Activated T-cell treated with anti-CD3 and anti-CD28 coated beads for 24 hours (primary cell): Measurements from ENCODE around the gene FOSL2.

Experiments used
- DNase-seq: peaks from one replicate; pipeline ENCODE4 v3.0.0-alpha.2; 2020; ENCODE audit warnings: low read depth

Gene FOSL2

DNA sequence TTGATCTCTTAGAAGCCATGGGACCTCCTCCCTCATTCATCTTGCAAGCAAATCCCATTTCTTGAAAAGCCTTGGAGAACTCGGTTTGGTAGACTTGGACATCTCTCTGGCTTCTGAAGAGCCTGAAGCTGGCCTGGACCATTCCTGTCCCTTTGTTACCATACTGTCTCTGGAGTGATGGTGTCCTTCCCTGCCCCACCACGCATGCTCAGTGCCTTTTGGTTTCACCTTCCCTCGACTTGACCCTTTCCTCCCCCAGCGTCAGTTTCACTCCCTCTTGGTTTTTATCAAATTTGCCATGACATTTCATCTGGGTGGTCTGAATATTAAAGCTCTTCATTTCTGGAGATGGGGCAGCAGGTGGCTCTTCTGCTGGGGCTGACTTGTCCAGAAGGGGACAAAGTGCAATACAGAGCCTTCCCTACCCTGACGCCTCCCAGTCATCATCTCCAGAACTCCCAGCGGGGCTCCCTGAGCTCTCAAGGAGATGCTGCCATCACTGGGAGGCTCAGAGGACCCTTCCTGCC, 20.0 kb downstream of the FOSL2 start:
- DNase-seq, result no peak

DNA sequence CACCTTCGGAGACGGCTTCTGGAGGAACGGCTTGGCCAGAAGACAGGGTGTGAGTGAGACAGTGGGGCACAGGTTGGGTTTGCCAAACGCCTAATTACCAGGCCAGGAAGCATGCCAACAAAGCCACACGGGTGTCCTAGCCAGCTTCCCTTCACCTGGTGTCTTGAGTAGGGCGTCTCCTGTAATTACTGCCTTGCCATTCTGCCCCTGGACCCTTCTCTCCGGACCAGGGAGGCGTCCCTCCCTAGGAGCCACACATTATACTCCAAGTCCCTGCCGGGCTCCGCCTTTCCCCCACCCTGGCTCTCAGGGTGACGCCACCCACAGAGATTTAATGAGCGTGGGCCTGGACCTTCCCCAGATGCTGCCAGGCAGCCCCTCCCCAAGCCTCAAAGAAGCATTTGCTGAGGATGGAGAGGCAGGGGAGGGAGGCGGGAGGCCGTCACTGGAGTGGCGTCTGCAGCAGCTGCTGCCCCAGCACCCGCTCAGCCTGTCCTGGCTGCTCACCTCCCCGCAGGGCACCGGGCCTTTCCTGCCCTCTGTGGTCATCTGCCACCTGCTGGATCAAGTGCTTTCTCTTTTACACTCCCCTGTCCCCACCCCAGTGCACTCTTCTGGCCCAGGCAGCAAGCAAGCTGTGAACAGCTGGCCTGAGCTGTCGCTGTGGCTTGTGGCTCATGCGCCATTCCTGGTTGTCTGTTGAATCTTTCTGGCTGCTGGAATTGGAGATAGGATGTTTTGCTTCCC, 20.7 kb downstream of the FOSL2 start:
- DNase-seq, result no peak

DNA sequence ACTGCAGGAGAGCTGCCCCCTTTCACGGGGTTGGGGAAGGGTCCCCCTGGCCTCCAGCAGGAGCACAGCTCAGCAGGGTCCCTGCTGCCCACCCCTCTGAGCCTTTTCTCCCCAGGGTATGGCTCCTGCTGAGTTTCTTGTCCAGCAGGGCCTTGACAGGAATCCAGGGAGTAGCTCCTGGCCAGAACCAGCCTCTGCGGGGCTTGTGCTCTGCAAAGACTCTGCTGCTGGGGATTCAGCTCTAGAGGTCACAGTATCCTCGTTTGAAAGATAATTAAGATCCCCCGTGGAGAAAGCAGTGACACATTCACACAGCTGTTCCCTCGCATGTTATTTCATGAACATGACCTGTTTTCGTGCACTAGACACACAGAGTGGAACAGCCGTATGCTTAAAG, 21.2 kb downstream of the FOSL2 start:
- DNase-seq, result no peak

DNA sequence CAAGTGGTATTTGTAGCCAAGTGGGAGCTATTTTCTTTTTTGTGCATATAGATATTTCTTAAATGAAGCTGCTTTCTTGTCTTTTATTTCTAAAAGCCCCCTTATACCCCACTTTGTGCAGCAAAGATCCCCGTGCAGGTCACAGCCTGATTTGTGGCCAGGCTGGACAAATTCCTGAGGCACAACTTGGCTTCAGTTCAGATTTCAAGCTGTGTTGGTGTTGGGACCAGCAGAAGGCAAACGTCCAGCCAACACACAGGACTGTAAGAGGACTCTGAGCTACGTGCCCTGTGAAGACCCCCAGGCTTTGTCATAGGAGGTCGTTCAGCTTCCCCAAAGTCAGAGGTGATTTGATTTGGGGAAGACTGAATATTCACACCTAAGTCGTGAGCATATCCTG, 21.9 kb downstream of the FOSL2 start:
- no peak for DNase-seq

DNA sequence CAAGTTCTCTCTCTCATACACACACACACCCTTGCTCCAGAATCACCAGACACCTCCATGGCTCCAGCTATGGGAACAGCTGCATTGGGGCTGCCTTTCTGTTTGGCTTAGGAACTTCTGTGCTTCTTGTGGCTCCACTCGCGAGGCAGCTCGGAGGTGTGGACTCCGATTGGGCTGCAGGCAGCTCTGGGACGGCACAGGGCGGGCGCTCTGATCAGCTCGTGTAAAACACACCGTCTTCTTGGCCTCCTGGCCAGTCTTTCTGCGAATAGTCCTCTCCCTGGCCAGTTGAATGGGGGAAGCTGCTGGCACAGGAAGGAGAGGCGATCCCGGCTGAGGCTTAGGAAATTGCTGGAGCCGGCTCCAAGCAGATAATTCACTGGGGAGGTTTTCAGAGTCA, 22.4 kb downstream of the FOSL2 start:
- no peak for DNase-seq

DNA sequence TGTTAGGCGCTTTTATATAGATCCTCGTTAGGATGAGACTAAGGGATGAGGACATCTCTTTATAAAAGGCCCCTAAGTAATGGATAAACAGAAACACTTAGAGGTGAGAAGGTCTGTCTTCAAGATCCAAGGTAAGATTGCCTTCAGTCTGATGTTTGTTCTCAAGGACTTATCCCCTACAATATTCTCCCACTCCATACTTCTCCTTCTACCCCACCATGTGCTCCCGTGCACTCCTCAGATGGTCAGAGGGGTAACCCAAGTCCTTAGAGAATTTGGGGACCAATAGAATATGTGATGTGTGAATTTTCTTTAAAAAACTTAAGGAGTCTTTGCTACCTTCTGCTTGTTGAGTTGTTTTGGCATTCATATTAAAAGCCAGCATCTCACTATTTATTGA, 23.1 kb downstream of the FOSL2 start:
- DNase-seq, result no peak

DNA sequence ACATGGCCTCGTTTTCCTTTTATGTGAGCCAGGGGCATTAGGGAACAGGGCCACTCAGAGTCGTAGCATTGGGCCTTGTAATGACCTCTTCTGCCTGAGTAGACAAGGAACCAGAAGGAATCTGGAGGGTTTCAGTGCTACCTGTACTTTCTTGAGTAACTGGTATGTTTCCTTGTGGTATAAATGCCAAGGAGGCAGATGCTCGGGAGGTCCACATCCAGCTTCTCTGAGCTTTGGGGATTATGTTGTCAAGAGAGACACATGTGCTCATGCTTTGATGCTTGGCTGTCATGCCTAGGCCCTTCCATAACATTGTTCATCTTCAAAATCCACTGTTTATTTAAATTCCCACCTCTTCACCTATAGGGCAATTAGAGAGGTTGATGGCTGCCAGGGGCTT, 26.3 kb downstream of the FOSL2 start:
- no peak for DNase-seq

DNA sequence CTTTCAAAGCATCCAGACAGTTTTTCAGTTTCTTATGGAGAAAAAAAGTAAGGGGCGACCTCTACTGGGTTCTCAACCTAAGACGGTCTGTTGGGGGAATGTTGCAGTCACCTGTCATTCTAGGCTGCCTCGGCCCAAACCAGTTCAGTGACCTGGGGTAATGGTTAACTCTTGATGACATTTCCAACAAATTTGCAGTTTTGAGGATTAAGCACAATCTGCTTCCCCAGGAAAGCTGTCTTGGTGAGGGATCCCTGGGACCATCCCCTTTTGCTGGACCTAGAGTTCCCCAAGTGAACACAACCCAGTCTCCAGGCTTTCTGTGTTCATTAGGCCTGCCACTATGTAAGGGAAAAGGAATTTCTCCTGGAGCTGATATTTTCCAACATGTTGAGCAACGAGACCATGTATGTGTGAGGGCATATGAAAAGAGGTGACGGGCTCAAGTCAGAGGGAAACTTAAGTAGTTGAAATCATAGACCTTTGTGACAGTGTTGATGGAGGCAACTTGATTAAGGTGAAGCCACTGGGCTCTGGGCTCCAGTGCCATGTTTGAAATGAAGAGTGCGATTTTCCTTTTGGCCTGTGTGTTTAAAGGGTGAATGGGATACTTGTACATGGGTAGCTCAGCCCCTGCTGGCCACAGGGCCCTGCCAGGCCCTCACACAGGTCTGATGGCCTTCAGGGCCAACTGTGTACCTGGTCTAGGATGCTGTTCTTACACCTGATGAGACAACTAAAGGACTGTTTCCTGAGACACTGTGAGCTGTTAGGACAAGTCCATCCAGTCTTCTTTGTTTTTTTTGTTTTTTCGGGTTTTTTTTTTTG, 27.0 kb downstream of the FOSL2 start:
- no peak for DNase-seq

DNA sequence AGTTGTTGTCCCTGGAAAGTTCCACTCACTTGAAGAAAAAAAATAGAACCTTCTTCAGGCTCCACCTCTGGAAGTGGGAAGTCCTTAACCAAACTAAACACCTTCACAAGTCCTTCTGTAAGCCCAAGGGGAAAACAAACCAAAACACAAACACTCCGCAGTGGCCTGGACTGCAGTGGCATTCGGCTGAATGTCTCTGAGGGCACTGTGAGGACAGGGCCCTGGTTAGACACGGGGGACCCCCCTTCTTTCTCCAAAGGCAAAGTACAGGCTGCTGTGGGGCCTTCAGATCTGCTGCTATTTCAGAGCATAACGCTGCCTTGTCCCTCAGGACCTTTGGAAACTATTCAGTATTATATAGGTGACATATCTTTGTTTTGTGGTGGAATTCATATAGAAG, 28.1 kb downstream of the FOSL2 start:
- DNase-seq, result no peak

DNA sequence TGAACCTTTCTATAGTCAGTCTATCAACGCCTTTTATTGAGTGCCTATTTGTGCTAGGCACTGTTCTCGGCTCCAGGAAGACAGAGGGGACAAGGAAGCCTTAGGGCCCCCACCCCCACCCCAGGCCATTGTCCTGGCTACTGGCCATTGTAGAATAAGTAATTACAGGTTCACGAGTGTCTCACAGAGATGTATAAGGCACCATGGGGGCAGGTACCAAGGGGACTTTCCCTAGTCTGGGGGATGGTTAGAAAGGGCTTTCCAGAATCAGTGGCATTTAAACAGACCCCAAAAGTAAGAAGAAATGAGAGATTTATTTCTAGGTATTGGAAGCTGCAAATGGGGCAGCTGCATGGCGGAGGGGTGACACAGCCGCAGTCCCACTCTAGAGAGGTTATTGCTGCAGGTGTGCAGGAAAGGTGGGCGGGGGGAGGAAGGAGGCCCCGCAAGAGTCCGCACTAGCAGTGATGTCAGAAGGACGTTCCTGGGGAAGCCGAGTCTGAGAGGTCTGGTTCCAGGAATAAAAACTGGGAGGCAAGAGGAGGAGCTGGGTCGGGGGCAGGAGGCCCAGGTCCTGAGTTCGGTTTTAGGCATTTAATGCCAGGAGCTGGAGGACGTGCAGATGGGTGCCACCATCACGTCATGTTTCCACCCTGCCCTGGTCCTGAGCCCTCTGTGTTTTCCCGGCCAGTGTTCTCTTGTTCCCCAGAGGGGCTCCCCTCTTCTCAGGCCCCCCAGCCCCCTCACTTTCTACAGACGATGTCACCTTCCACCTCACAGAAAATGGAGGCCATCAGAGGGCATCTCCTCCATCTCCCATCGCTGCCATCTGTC, 30.5 kb downstream of the FOSL2 start:
- DNase-seq, result no peak

DNA sequence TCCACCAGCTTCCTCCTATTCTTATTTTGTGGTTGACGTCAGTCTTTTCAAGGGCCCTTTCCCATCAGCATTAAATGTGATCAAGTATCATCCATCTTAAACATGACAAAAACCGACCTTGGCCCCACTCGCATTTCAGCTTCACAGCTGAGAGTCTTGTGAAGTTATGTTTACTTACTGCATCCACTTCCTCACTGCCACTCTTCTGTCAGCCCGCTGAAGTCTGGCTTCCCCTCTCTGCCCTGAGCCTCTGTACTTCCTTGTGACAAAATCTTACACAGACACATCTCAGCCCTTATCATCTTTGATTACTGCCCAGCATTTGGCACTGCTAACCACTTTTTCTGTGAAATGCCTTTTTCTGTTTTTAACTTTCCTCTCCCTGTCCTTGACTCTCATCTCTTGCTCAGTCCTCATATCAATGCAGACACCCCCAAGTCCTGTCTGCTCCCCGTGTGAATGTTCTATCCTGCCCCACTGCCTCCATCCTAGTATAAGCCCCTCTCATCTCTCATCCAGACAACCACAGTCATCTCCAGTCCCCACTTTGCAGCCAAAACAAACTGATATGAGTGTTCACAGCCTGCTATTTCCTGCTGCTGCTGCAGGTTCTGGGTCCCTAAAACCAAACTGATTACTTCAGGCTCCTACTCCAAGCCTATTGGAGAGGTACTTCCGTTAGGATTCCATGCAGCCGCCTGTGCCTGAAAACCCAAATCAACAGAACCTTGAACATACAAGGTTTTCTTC, 31.4 kb downstream of the FOSL2 start:
- DNase-seq, result no peak

DNA sequence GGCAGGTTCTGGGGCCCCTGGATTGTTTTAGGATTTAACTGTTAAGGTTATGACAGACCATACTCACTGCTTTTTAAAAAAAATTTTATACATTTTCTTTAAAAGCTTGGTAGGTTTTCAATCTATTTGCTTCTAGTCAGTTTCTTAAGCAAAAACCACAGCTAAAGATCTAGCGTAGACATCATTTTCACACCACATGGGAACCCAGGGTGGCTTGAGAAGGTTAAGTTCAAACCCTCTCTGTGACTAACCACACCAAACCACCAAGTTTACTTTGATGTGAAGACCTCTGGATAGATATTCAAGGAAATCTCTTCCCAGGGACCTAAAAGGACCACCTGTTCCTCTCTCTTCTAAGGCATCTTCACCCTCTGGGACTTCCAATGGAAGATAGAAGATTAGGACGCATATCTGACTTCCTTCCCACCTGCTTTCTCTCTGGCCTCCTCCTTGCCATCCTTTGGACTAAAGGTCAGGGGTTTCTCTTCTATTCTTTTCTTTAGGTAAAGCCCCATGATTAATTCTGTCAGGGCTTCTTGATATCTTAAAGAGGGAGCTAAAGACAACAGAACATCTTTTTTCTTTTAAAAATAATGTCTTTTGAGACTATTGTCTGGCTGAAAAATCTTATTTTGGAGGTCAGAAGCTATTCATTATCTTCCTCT, 32.3 kb downstream of the FOSL2 start:
- no peak for DNase-seq

DNA sequence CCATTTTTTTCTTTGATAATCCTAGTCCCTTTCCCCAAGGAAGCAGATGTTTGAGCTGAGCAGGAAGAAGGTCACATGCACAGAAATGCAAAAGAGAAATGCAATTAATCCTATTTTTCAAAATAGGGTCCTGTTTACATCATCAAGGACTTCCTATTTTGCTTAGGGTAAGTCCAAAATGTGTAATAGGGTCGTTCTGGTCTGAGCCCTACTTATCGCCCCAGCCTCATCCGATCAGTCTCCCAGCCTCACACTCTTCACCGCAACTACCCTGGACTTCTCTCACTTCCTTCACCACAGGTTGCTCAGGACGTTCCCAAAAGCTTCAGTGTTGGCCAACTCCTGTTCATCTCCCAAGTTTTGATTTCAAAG, 32.8 kb downstream of the FOSL2 start:
- no peak for DNase-seq

DNA sequence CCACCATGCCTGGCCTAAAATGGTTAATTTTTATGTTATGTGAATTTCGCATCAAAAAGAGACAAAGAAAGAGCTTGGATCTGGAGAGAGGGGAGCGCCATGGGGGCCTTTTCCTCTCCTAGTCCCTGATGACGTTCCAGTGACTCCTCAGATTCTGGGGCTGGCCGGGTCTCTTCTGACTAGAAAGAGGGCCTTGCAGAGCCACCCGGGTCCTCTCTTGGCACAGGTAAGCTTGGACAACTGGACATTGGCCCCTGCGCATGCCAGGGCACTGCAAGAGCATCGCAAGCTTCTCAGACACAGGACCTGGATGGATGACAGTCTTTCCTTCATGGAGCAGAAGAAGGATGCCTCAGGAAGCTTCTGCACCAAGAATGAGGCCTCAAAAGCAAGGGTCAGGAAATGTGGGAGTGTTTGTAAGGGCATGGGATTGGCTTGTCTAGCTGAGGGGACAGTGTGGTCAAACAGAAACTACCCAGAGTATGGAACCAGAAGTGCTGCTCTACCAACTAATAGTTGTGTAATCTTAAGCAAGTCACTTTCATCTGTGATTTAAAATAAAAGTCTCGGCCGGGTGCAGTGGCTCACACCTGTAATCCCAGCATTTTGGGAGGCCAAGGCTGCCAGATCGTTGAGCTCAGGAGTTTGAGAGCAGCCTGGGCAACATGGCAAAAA, 35.2 kb downstream of the FOSL2 start:
- DNase-seq, result no peak

DNA sequence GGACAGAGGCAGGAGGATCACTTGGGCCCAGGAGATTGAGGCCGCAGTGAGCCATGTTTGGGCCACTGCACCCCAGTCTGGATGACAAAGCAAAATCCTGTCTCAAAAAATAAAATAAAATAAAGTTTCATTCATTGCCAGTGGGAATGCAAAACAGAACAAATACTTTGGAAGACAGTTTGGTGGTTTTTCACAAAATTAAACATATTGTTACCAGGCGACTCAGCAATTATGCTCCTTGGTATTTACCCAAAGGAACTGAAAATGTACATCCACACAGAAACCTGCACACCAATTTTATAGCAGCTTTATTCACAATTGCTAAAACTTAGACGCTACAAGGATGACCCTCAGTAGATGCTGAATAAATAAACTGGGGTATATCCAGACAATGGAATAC, 35.8 kb downstream of the FOSL2 start:
- DNase-seq, result no peak

DNA sequence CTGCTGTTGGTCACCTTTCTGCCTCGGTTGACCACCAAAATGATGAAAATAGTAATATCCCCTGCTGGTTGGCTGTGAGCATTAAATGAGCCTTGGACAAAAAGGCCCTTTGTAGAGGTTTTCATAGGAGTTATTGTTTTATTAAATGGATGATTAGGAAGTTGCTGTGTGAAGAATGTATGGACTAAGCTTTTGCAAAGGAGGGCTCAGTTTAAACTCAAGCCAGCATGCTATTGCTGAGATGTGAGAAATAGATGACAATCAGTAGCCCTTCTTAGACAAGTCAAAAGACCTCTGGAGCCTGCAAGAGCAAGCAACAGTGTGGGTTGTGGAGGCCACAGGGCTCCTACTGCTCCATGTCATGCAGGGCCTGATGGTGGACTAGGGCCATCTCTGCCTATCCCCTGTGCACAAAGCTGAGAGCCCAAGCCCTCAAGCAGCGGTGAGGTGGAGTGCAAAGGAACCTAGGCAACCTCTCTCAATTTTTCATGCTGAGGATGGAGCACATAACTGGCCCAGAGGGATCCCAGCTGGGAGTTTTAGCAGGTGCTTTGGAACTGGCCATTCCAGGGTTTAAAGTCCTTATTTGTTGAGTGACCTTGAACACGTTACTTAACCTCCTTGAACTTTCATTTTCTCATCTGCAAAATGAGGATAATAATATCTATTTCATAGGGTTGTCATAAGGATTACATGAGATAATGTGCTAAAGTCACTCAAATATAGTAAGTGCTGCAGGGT, 37.1 kb downstream of the FOSL2 start:
- DNase-seq, result no peak

DNA sequence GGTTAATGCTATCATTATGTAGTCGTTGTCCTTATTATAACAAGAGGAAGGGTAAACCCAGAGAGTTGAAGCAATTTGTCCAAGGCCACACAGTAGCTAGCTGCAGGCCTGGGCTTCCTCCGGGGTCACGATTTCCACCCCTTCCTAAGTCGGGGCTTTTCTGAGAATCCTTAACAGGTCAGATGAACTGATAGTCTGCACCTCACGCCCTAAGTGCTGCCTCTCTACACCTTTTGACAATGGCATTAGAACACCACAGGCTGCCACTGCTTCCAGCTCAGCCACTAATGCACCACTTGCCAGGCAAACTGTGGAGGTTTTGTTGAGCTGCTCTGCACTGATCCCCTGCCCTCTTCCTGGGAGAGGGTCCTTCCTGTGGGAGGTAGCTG, 37.7 kb downstream of the FOSL2 start:
- DNase-seq, result no peak

DNA sequence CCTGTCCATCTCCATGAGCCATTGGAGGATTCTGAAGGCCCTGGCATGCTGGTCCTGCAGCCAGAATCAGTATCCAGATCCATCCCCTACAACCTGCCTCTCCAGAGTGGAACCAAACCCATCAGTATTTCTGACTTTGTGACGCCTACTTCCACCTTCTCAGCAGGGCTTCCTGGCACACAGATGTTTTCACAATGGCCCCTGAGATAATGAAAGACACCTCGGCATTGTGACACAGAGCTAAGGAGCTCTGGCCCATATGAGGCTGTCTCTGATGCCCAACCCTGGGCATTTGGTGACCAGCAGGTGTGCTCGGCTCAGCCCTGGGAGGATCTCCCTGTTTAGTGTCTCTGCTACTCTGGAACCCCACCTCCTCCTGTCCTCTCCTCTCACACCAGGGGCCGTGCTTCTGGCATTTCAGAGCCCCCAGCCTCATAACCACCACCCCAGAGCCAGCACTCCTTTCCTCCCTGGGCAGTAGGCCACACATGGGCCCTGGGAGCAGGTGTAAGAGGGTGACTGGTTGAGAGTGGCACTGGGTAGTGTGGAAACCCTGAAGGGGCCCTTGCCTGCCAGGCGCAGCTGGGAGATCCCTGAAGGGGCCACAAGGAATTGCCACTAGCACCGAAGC, 38.2 kb downstream of the FOSL2 start:
- no peak for DNase-seq

DNA sequence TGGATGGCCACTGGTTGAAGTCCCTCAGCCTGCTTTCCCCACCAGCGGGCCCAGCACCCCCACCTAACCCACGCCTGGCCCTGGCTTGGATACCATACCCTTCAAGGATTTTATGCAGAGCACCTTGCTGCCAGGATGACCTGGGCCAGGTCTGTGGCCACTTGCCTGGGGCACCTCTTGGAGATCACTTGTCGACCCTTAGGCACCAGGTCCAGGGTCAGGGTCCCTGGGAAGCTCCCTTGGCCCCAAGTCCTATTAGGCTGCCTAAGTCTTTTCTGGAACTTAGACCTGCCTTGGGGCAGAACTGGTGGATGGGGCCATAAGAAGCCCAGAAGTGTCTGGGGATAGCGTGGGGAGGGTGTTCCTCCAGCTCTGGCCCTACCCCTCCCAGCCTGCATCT, 39.1 kb downstream of the FOSL2 start:
- DNase-seq, result no peak

DNA sequence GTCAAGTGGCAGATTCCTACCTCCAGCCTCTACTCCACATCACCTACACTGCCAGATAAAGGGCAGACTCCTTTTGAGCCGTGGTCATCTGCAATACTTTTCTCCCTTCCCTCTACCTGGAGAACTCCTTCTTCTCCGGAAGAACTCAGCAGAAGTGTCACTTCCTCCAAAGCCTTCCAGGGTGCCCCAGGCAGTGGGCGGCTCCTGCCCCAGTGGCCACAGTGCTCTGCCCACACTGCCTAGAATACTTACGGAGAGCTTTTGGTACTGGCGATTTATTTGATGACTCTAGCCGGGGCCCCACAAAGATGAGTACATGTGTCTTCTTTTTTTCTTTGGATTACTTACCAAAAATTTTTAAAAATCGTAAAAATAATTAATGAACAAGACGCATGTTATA, 39.7 kb downstream of the FOSL2 start:
- no peak for DNase-seq
